ENCODE data around the gene PDZD2.

The PDZD2 gene

DNA sequence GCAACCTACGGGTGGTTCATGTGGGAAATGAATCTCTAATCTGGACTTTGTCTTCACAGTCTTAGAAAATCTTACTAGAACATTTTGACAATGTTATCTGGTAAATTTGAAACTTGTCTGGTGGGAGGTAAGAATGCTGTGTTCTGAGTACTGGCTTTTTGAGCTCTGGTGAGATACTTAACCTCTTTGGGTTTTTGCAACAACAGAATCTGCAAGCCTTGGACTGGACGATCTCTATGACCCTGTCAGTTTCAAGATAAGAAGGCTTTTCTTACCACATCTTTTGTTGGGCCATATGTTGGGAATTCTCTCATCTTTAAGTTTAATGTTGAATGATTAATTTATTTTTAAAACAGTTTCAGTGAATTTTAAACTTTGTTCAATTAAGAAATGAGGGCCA lies 422.3 kb downstream of the PDZD2 start:
- no peak for TF ChIP-seq CTCF (IDR thresholded peaks at IDR 0.05)
- intact Hi-C loops (cut with DNase I; ENCODE audit: low total_unique reads) = no loop called here
- H3K36me3 ChIP-seq = peaks cover 0 to 12% (median 7%) of the 10 kb centered on the region in 3 donors
- H3K4me1 ChIP-seq = no peaks in the 10 kb centered on the region
- H3K27ac ChIP-seq = no peak overlapping the region
- H3K27me3 ChIP-seq = no peaks in the 10 kb centered on the region
- no peak overlapping the region for H3K4me3 ChIP-seq
- H3K9me3 ChIP-seq = no peaks in the 10 kb centered on the region
- DNase-seq = no peak

GRCh38 chr5:32066448-32066847 lies 427.5 kb downstream of the PDZD2 start:
- no peak for DNase-seq
- H3K9me3 ChIP-seq = no peaks in the 10 kb centered on the region
- H3K27ac ChIP-seq = no peak overlapping the region
- intact Hi-C loops (cut with DNase I; ENCODE audit: low total_unique reads) = no loop called here
- TF ChIP-seq CTCF (IDR thresholded peaks at IDR 0.05) = no peak
- no peaks in the 10 kb centered on the region for H3K4me1 ChIP-seq
- peaks cover 0 to 17% (median 3%) of the 10 kb centered on the region in 3 donors for H3K36me3 ChIP-seq
- no peaks in the 10 kb centered on the region for H3K27me3 ChIP-seq
- H3K4me3 ChIP-seq = no peak overlapping the region

- no peak for TF ChIP-seq CTCF (IDR thresholded peaks at IDR 0.05)
- H3K27ac ChIP-seq = no peak overlapping the region
- H3K27me3 ChIP-seq = no peaks in the 10 kb centered on the region
- H3K9me3 ChIP-seq = no peaks in the 10 kb centered on the region
- no peaks in the 10 kb centered on the region for H3K4me1 ChIP-seq
- DNase-seq = no peak
- H3K4me3 ChIP-seq = no peak overlapping the region
- intact Hi-C loops (cut with DNase I; ENCODE audit: low total_unique reads) = no loop called here
- H3K36me3 ChIP-seq = peaks cover 0 to 14% (median 3%) of the 10 kb centered on the region in 3 donors
Observed at GRCh38 chr5:32067774-32068470, 429.0 kb downstream of the PDZD2 start.

DNA sequence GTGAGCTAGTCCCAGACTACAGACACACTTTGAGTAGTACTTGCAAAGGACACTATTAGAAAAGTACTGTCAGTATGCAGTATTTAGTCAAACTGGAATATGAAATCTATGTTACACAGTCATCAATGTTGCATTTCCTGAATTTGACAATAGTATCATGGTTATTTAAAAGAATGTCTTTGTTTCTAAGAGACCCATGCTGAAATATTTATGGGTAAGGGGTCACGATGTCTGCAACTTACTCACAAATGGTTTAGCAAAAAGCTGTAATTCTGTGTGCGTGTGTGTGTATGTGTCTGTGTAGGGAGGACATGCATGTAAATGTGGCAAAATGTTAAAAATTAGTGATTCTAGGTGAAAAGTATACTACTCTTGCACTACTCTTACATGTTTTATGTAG lies 429.6 kb downstream of the PDZD2 start:
- no peak overlapping the region for H3K4me3 ChIP-seq
- H3K27ac ChIP-seq = no peak overlapping the region
- no peaks in the 10 kb centered on the region for H3K4me1 ChIP-seq
- H3K27me3 ChIP-seq = no peaks in the 10 kb centered on the region
- TF ChIP-seq CTCF (IDR thresholded peaks at IDR 0.05) = no peak
- peaks cover 0 to 15% (median under 1%) of the 10 kb centered on the region in 3 donors for H3K36me3 ChIP-seq
- no peaks in the 10 kb centered on the region for H3K9me3 ChIP-seq
- intact Hi-C loops (cut with DNase I; ENCODE audit: low total_unique reads) = no loop called here
- DNase-seq = no peak

- Histone ChIP-seq H3K9me3 (no peaks in the 10 kb centered on the region), H3K27ac (no peak overlapping the region), H3K36me3 (peaks cover 0 to 23% (median 0%) of the 10 kb centered on the region in 3 donors), H3K27me3 (no peaks in the 10 kb centered on the region), H3K4me3 (no peak overlapping the region), H3K4me1 (no peaks in the 10 kb centered on the region)
- no peak for TF ChIP-seq CTCF (IDR thresholded peaks at IDR 0.05)
- no peak for DNase-seq
- intact Hi-C loops (cut with DNase I; ENCODE audit: low total_unique reads) = no loop called here
Observed at GRCh38 chr5:32069396-32069795, 430.5 kb downstream of the PDZD2 start.

Data from tibial artery (tissue), 4 donors.